ENCODE results near the gene MFSD2A.
"Not testable (repeated sequence)": the region's sequence is repeated elsewhere in the genome, so short reads cannot be mapped to it uniquely, and the experiment has no call there.

The MFSD2A gene

DNA sequence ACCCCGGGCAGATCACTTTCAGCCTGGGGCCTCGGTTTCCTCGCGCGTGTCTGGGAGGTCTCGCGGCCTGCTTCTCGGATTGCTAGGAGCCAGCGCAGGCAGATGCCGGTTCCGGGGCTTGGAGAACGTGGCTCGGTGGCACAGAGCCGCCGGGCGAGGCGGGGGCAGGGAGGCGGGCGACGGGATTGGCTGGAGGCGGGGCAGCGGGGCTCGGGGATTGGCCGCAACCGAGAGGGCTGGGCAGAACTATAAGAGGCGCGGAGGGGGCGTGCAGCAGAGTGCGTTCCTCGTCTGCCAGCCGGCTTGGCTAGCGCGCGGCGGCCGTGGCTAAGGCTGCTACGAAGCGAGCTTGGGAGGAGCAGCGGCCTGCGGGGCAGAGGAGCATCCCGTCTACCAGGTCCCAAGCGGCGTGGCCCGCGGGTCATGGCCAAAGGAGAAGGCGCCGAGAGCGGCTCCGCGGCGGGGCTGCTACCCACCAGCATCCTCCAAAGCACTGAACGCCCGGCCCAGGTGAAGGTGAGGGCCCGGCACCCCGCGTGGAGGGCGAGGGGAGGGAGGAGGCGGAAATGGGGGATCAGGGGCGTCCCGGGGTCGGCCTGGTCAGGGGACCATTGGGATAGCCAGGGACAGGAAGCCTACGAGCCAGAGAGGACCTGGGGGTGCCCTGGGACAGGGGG lies at the start of gene MFSD2A:
TSS of gene MFSD2A (plus strand) at position 276 of the 677 bp plus-strand sequence. CDS start at position 424, 148 bp downstream.
- peak; percentile 98 for DNase-seq

DNA sequence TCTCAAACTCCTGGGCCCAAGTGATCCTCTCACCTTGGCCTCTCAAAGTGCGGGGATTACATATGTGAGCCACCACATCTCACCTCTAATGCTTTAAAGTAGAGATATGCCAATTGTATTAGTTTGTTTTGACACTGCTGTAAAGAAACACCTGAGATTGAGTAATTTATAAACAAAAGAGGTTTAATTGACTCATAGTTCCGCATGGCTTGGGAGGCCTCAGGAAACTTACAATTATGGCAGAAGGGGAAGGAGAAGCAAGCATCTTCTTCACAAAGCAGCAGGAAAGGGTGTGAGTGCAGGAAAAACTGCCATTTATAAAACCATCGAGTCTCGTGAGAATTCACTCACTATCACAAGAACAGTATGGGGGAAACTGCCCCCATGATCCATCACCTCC lies 49.8 kb upstream of the MFSD2A start:
- DNase-seq: no peak

DNA sequence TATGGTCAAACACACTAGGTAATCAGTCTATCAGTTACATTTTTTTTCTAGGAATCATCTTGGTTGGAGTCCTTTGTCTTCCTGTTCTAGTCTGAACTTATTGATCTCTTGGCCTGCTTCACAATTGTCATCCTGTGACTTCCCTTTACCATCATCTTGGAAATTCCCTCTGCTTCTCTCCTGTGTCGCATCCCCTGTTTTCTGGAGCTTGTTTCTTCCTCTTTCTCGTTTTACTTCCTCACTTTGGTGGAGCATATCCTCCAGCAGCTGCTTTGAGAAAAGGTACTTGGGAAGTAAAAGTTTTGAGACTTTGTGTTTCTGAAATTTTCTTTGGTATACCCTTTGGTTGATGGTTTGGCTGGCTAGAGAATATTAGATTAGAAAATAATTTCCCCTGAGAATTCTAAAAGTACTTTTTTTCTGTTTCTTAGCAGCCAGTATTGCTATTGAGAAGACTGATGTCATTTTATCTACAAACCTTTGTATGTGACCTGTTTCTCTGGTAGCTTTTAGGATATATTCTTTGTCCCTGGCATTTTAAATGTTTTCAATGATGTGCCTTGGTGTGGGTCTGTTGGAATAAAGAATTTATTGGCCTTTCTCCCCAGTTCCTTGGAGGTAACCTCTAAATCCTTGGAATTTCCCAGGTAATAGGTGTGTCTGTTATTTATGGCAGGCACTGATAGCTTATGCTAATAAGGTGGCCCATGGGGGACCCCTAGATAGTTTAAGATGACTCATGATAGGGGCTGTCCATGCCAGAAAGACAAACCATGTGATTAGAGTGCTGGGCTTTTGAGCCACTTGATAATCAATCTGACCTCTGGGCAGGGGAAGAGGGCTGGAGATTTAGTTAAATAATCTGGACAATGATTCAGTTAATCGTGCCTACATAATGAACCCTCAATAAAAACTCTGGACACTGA lies 47.2 kb upstream of the MFSD2A start:
- no peak for DNase-seq

DNA sequence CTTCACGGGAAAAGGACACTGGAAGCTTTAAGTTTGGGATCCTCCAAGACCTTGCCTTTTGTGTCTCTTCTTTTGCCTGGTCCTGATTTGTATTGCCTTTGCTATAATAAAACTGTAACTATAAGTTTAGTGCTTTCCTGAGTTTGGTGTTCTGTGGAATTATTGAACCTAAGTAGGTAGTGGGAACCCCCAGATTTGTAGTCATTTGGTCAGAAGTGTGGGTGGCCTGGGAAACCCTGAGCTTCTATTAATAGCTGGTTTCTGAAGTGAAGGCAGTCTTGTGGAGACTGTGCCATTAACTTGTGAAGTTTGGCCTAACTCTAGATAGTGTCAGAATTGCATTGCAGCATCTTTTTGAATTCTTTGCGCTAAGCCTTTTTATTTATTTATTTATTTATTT lies 46.4 kb upstream of the MFSD2A start:
- no peak for DNase-seq

DNA sequence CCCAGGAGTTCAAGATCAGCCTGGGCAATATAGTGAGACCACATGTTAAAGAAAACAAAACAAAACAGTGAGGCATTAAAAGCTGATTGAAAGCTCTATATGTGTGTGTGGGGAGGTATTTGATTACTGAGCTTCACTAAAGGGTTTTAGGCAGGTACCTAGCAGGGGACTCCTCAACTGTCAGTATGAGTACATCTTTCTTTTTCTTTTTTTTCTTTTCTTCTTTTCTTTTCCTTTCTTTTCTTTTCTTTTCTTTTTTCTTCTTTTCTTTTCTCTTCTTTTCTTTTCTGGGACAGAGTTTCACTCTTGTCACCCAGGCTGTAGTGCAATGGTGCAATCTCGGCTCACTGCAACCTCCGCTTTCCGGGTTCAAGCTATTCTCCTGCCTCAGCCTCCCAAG lies 44.7 kb upstream of the MFSD2A start:
- DNase-seq: no peak

DNA sequence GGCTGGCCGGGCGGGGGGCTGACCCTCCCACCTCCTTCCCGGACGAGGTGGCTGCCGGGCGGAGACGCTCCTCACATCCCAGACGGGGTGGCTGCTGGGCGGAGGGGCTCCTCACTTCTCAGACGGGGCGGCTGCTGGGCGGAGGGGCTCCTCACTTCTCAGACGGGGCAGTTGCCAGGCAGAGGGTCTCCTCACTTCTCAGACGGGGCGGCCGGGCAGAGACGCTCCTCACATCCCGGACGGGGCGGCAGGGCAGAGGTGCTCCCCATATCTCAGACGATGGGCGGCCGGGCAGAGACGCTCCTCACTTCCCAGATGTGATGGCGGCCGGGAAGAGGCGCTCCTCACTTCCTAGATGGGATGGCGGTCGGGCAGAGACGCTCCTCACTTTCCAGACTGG lies 41.8 kb upstream of the MFSD2A start:
- not testable (repeated sequence) for DNase-seq

DNA sequence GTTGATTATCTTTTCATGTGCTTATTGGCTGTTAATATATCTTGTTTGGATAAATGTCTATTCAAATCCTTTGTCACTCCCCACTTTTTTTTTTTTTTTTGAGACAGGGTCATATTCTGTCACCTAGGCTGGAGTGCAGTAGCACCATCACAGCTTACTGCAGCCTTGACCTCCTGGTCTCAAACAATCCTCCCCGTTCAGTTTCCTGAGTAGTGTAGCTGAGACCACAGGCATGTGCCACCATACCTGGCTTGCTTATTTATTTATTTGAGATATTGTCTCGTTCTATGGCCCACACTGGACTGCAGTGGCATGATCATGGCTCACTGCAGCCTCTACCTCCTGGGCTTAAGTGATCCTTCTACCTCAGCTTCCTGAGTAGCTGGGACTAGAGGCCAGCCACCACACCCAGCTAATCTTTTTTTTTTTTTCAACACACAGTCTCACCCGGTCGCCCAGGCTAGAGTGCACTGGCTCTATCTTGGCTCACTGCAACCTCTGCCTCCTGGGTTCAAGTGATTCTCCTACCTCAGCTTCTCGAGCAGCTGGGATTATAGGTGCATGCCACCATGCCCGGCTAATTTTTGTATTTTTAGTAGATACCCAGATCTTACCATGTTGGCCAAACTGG lies 39.3 kb upstream of the MFSD2A start:
- DNase-seq: no peak

DNA sequence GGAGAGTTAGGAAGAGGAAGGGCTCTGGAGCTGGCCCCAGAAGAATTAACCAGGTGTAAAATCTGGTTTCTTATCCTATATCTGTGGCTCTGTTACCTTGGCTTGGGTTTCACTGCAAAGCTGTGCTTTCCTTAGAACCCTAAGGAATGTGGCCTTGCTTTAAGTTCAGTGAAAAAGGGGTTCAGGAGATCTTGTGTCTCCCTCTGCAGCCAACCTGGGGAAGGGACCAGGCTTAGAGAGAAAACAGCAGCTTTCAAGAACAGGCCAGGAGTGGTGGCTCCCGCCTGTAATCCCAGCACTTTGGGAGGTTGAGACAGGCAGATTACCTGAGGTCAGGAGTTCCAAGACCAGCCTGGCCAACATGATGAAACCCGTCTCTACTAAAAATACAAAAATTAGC lies 37.1 kb upstream of the MFSD2A start:
- no peak for DNase-seq

DNA sequence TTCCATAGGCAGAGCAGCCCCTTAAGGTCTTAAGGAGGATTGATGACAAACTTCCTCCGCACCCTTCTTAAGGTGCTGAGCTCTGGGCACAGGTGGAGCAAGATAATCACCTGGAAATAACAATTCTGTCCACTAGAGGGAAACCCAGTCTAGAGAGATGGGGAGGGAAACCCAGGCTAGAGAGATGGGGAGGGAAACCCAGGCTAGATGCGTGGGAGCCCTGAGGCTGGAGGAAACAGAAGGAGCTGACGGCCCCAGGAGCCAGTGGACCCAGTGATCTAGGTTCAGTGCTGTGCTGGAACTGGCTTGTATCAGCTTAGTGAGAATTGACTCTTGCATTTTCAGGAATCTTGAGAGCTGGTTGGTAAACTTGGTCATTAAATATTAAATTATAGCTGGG lies 35.4 kb upstream of the MFSD2A start:
- DNase-seq: peak; percentile 87

DNA sequence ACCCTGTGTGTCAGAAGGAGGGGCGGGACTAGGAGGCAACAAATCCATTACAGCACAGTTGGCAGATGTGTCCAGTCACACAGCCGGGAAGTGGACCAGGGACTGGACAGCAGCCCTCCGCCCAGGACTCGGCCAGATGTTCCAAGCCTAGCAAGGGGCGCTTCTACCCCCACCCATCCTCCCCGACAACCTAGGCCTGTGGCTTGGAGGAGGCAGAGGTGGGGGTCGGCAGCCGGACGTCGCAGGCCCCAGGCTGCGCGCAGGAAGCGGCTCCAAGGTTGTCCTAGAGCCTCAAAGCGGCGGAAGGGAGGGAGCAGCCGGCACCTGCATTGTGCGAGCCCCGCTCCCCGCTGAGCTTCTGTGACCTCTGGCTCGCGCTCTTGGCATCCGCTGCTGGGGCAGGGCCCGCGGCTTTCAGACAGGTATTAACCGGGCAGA lies 32.7 kb upstream of the MFSD2A start:
- peak; percentile 67 for DNase-seq

DNA sequence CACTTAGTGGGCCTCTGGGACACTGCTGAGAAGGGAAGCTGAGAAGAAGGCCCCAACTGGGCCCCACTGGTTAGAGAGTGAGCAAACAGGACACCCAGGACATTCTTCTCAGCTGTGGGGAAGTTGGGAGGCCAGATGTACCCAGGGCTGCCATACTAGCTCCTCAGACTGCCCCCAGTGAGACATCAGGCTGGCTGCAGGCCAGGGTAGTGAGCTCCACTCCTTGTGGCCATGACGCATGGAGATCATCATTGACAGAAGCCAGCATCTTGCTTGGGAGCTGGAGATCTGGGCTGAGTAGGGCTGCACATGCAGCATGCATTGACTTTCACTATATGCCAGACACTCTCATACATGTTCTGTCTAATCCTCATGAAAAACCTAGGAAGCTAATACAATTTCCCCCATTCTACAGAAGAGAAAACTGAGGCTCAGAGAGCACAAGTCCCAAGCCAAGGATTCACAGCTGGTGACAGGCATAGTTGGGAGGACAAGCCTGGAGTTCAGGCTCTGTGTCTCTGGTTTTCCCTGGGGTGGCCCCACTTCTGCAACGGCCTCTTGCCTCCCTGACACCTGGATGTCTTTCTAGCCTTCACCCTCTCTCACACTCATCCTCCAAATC lies 29.1 kb upstream of the MFSD2A start:
- no peak for DNase-seq

DNA sequence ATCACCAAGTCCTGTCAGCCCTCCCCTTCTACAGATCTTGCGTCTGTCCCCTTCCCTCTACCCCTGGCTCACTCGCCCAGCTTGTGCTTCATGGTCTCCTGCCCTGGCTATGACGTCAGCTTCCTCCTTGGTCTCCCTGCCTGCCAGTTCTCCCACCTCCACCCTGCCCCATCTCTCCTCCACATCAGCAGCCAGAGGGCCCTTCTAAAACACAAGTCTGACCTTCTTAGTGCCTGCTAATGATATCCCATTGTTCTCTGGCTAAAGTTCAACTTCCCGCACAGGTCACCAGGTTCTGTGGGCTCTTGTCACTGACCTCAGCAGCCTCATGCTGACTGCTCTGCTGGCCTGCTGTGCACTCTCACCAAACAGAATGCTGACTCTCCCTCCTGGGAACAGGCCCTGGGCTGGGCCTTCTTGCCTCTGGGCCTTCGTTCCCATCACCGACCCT lies 28.6 kb upstream of the MFSD2A start:
- no peak for DNase-seq

DNA sequence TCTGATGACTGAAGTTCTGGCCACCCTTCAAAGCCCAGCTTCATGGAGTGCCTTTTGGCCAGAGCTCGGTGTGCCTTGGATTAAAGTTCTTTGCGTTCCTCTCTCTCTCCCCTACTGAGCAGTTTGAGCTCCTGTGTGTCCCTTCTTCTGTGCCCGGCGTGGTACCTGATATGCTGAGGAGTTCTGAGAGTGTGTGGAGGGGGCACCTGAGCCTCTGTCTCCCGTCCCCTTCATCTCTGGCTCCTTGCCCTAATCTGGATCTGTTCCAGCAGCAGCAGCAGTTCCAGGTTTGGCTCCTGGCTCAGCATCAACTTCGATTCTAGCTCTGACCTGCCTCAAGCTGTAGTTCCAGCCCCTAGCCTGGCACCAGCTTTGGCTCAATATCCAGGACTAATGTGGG lies 28.1 kb upstream of the MFSD2A start:
- no peak for DNase-seq

DNA sequence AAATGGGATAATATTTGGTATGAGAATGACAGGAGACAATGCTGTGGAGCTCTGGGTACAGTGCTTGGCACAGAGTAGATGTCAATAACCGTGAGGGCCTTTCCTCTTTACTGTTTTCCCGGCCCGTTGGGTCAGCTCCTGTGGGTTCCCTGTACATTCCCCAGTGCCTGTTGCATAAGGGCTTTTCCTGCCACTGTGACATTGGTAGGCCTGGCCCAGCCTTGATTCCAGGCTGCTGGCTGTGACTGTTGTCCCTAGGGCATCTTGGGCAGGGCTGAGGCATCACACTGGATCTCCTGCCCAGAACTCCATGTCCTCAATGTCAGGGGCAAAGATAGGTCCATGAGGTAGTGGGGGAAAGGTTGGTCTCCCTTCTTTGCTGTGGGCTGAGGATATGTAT lies 27.4 kb upstream of the MFSD2A start:
- DNase-seq: no peak

DNA sequence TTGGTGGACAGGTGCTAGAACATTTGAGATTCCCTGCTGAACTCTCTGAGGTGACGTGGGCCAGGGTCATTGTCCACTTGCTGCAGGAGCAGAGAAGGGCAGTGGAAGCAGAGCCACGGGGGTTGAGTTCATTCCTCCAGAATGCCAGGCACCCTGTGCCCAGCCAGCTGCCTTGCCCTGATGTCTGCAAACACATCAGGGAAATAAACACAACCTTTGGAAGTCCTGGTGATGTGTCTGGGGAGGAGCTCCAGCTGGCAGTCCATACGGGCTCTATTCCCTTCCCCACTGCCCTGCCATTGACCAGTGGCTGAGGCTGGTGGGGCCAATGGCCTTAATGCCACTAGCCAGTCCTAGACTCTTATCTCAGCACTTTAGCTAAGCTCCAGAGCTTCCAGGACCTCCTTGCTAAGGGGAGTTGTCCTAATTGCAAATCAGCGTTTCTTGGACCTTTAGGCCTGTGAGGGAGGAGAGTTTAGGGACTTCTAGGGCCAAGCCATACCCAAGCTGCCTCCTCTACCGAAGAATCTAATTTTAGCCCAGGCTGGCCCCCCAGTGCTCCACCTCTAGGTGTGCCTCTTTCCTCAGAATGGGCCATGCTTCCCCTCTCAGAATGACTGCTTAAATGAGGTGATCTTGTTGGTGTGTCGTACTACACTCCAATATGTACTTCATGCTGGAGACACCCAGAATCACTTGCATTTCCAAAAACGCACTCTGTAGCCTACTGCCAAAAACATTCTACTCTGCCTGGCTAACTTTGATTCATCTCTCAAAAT lies 25.9 kb upstream of the MFSD2A start:
- no peak for DNase-seq

DNA sequence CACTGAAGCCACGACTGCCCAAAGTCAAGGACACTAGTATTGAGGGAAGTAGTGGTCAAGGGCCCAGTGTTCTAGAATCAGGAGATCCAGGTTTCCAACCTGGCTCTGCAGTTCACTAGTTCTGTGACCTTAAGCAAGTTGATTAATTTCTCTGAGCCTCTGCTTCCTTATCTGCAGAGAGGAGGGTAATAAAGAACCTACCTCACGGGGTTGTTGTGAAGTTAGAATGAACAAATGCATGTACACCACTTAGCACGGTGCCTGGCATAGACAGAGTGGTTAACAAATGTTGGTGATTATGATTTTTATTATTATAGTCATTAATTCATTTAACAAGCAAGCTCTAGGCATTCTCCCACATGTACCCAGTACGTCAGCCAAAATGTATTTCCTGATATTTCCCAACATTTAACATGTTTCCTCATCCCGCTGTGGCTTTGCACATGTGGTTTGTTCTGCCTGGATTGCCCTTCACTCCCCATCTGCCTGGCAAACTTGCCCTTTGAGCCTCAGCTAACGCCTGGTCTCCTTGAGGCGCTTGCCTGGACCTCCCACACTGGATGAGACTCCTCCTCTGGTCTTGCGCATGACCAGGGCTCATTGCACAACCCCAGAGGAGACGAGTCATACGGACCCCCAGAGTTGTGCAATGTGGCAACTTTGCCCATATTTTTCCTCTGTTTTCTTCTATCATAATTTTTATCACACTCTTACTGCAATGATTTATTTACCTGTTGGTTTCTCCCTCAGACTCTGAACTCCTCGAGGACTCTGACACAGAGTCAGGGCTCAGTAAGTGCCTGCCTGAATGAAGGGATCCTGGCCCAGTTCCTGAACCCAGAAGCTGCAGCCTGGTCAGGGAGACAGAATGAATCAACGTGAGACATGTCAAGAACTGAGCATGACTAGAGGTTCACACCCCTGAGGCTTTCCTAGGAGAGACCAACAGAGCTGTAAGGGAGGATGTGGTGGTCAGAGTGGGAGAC lies 20.7 kb upstream of the MFSD2A start:
- no peak for DNase-seq

DNA sequence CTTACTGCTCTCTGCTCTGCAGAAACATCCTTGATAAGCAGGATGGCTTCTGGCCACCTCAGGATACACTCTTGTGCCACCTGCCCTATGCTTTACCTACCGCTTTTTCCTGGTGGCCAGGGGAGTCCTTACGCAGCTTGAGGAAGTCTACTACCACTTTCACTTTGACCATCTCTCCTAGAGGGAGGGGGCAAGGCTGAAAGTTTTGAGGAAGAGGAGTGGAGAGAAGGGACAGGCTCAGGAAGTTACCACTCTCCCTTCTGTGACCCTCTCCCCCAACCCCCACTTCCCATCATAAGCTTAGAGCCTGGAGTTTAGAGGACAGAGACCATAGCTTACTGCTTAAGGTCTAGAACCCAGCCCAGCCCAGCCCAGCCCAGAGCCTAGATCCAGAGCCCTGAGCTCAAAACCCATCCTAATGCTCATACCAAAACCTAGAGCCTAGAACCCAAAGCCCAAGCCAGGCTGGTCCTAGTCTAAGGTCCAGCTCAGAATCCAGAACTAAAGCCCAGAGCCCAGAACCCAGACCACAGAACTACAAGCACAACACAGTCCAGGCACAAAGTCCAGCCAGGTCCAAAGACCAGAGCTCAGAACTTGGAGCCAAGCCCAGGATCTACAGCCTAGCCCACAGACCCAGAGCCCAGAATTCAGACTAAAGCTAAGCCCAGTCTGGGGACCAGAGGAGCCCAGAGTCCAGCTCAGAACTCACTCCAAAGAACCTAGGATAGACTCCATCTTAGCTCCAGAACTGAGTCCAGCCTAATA lies 18.0 kb upstream of the MFSD2A start:
- DNase-seq: no peak

DNA sequence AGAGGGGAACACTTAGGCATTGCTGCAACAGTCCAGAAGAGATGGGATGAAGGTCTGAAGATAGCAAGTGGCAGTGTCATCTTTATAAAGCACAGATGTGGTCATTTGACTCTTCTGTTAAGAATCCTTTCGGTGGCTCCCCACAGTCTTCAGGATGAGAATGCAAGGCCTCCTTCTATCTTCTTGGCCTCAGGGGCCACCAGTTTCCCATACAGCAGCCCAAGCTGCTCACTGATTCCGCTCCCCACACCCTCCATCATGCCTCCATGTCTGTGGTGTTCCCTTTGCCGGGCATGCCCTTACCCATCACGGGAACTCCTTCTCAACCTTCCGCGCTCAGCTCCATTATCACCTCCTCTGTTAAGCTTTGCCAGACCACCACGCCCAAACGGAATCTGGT lies 16.1 kb upstream of the MFSD2A start:
- DNase-seq: no peak

DNA sequence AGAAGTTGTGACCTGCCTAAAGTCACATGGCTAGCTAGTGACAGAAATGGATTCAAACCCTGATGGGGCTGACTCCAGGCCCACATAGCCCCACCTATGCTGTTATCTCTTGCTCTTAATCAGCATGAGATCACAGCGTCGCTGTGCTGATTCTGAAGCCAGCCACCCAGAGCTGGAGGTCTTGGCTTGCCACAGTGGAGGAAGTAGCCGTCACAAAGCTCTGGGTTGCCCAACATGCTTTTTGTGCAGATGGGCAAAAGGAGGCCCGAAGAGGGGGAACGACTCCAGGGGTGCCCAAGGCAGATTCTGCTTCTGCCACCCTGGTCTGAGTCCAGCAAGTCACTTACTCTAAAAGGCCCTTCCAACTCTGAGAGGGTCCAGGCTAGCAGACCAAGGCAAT lies 14.7 kb upstream of the MFSD2A start:
- no peak for DNase-seq

Data from DMS153 (cell line).